Caco-2 (cell line): ENCODE data around the gene MLLT10. TPM values are rescaled to one million over a fixed set of nuclear protein-coding genes. Genes with fewer than 3 reads are reported as not detected.

Experiments
- BruUV-seq: library from RNA; stranded (reverse); fragments of 400-500 nt; replicated peaks from 2 replicates; lab custom pipeline; 2021; lab: Mats Ljungman, UMichigan
- CTCF ChIA-PET: fragments of 300-600 bp; sonication (Branson Sonifier 250); formaldehyde crosslinking; loops from one replicate; lab custom pipeline; 2022; ENCODE audit warnings: antibody characterized with exemption; lab: Charles Lee
- POLR2A ChIA-PET: fragments of 300-600 bp; sonication (Branson Sonifier 250); formaldehyde crosslinking; loops from one replicate; lab custom pipeline; 2022; ENCODE audit warnings: antibody characterized with exemption; lab: Charles Lee
- DNase-seq, 2 experiments: peaks; one replicate each; pipeline versions ENCODE4 v3.0.0 to v3.0.0-alpha.2; 2020 to 2022
- H3K27me3 ChIP-seq: replicated peaks from 2 replicates; pipeline ENCODE4 v1.6.0; 2011; ENCODE audit warnings: low read length; ENCODE audit not compliant: control insufficient read depth, insufficient read depth
- H3K36me3 ChIP-seq: 2 replicates; pipeline ENCODE4 v1.5.1; 2011; ENCODE audit warnings: low read length; ENCODE audit not compliant: control insufficient read depth, insufficient read depth
- H3K4me1 ChIP-seq: fragments of 250-450 bp; sonication (Bioruptor Pico); 2 replicates; pipeline ENCODE4 v1.5.1; 2020; ENCODE audit warnings: mild to moderate bottlenecking
- H3K4me3 ChIP-seq: 2 replicates; pipeline ENCODE4 v1.5.1; 2011; ENCODE audit warnings: low read depth, mild to moderate bottlenecking, control low read depth, low read length
- H3K9me3 ChIP-seq: fragments of 250-450 bp; sonication (Bioruptor Pico); 2 replicates; pipeline ENCODE4 v1.5.1; 2020; ENCODE audit warnings: mild to moderate bottlenecking, moderate library complexity
- H3K27ac Mint-ChIP-seq: one replicate; pipeline ENCODE4 v1.8.0; 2022; ENCODE audit warnings: mixed read lengths; ENCODE audit not compliant: unreplicated experiment
- H3K27me3 Mint-ChIP-seq: one replicate; pipeline ENCODE4 v1.8.0; 2022; ENCODE audit warnings: mixed read lengths; ENCODE audit not compliant: insufficient read depth, unreplicated experiment
- H3K36me3 Mint-ChIP-seq: one replicate; pipeline ENCODE4 v1.8.0; 2022; ENCODE audit warnings: mild to moderate bottlenecking, mixed read lengths; ENCODE audit not compliant: insufficient read depth, unreplicated experiment
- H3K4me1 Mint-ChIP-seq: one replicate; pipeline ENCODE4 v1.8.0; 2022; ENCODE audit warnings: low read depth, mixed read lengths; ENCODE audit not compliant: unreplicated experiment
- H3K4me3 Mint-ChIP-seq: one replicate; pipeline ENCODE4 v1.8.0; 2022; ENCODE audit warnings: mild to moderate bottlenecking, moderate library complexity, mixed read lengths; ENCODE audit not compliant: unreplicated experiment
- H3K9me3 Mint-ChIP-seq: one replicate; pipeline ENCODE4 v1.8.0; 2022; ENCODE audit warnings: mixed read lengths; ENCODE audit not compliant: unreplicated experiment
- intact Hi-C: fragments of 100-400 bp; cut with micrococcal nuclease; formaldehyde crosslinking; loops from one replicate; pipeline ENCODE4 v1.10.0; 2022; ENCODE audit not compliant: unreplicated experiment
- total RNA-seq: library from RNA; stranded (reverse); gene quantifications from 2 replicates; pipeline ENCODE4 v1.2.3, GENCODE V29; 2022
- TF ChIP-seq, protein P1 (sequence below), 2 experiments: fragments of 200-600 bp in 1 of 2; IDR thresholded peaks; 1 replicate in 1 of 2; 2 replicates in 1 of 2; pipeline versions ENCODE4 v1.5.1 to v1.8.0; 2011 to 2022; ENCODE audit warnings: antibody characterized with exemption in 1 of 2, control low read depth in 1 of 2, inconsistent platforms in 1 of 2, low read depth in 1 of 2, low read length in 1 of 2, mild to moderate bottlenecking in 1 of 2, moderate library complexity in 1 of 2; ENCODE audit not compliant: insufficient read depth in 1 of 2, severe bottlenecking in 1 of 2, unreplicated experiment in 1 of 2

The MLLT10 gene
- total RNA-seq, 1 experiment from 2014 or later, result 84.3 TPM

DNA sequence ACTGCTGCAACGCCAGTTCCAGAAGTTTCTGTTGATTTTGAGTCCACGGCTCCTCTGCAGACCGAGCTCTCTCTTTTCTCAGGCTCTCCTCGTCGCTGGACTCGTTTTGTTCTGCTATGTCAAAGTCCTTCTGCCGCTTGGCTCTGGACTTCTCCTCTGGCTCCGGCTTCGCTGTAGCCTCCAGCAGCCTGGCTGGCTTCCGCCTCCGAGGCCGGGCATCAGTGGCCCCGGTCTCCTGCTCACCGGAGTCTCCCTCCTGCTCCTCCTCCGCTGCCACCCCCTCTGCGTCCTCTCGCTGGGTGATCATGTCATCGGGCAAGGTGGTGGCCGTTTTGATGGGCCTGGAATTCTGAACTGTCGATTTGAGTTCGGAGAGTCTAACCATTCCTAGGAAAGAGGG lies 225.2 kb downstream of the MLLT10 start:
- no TSS peak for BruUV-seq
- H3K9me3 Mint-ChIP-seq, result no peaks in the 10 kb centered on the region
- DNase-seq, result no peak
- TF ChIP-seq, protein P1, sequence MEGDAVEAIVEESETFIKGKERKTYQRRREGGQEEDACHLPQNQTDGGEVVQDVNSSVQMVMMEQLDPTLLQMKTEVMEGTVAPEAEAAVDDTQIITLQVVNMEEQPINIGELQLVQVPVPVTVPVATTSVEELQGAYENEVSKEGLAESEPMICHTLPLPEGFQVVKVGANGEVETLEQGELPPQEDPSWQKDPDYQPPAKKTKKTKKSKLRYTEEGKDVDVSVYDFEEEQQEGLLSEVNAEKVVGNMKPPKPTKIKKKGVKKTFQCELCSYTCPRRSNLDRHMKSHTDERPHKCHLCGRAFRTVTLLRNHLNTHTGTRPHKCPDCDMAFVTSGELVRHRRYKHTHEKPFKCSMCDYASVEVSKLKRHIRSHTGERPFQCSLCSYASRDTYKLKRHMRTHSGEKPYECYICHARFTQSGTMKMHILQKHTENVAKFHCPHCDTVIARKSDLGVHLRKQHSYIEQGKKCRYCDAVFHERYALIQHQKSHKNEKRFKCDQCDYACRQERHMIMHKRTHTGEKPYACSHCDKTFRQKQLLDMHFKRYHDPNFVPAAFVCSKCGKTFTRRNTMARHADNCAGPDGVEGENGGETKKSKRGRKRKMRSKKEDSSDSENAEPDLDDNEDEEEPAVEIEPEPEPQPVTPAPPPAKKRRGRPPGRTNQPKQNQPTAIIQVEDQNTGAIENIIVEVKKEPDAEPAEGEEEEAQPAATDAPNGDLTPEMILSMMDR (IDR thresholded peaks at IDR 0.05; ENCODE audit: insufficient read depth in 1 of 2, low read depth in 1 of 2, low read length in 1 of 2, severe bottlenecking in 1 of 2, unreplicated experiment in 1 of 2), result no peak
- no peaks in the 10 kb centered on the region for H3K27me3 ChIP-seq
- H3K36me3 ChIP-seq, result no peaks in the 10 kb centered on the region
- no peaks in the 10 kb centered on the region for H3K27me3 Mint-ChIP-seq
- no peak overlapping the region for H3K27ac Mint-ChIP-seq
- H3K9me3 ChIP-seq, result no peaks in the 10 kb centered on the region
- no peaks in the 10 kb centered on the region for H3K4me1 Mint-ChIP-seq
- ChIA-PET CTCF (no interaction called here), POLR2A (no interaction called here)
- intact Hi-C loops, result no loop called here
- no peaks in the 10 kb centered on the region for H3K36me3 Mint-ChIP-seq
- H3K4me1 ChIP-seq, result 0 out of 2 replicates have a peak, but pooled peaks cover 1% of the 10 kb centered on the region
- H3K4me3 Mint-ChIP-seq, result no peak overlapping the region
- H3K4me3 ChIP-seq, result no peak overlapping the region

DNA sequence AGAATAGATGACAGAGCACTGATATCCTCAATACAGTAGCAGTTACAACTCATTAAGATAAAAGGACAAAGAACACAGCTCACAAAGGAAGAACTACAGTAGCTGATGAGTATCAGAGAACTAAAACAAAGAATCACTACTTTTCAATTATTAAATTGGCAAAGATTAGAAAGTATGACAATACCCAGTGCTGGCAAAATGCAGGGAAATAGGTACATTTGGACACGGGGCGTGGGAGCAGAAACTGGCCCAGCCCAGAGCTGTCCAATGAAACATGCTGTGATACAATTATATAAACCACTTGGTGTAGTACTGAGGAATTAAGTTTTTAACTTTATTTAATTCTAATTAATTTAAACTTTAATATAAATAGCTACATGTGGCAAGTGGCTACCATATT lies 226.3 kb downstream of the MLLT10 start:
- Mint-ChIP-seq H3K27ac (no peak overlapping the region), H3K4me3 (no peak overlapping the region), H3K9me3 (no peaks in the 10 kb centered on the region), H3K36me3 (no peaks in the 10 kb centered on the region), H3K4me1 (no peaks in the 10 kb centered on the region), H3K27me3 (no peaks in the 10 kb centered on the region)
- no peak for DNase-seq
- Histone ChIP-seq H3K27me3 (no peaks in the 10 kb centered on the region), H3K36me3 (no peaks in the 10 kb centered on the region), H3K4me3 (no peak overlapping the region), H3K9me3 (no peaks in the 10 kb centered on the region), H3K4me1 (0 out of 2 replicates have a peak, but pooled peaks cover 4% of the 10 kb centered on the region)
- ChIA-PET POLR2A (no interaction called here), CTCF (no interaction called here)
- BruUV-seq, result no TSS peak
- intact Hi-C loops, result no loop called here
- TF ChIP-seq, protein P1 (IDR thresholded peaks at IDR 0.05; ENCODE audit: insufficient read depth in 1 of 2, low read depth in 1 of 2, low read length in 1 of 2, severe bottlenecking in 1 of 2, unreplicated experiment in 1 of 2), result no peak

DNA sequence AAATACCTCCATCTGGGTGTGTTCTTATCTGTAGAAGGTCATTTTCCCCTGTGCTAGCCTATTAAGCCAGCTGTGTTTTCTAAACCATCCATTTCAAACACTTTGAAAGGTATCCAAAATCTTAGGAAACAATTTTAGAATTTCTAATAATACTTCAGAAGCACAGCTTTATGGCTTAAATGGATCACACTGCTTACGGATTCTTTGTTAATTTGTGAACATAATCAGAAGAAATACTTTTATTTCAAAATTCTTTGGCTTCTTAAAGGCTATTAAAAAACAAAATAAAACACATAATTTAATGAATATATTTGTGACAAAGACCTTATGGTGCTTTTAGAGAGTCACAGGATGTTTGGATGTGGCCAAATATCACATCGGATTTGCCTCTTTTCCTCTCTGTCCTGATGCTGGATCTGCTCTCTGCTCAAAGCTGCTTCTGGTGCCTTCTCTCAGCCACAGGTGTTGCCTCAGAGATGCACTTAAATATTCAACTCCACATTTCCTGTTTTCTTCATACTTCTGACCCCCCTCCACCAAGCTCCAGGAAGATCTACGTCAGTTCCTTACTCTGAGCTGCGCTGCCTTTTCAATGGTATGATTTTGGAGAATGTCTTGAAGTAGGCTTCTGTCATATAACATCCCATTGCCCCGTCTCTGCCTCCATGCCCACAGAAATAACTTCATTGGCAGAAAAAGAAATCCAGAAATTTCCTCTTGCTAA lies 230.6 kb downstream of the MLLT10 start:
- intact Hi-C loops, result no loop called here
- Histone ChIP-seq H3K9me3 (no peaks in the 10 kb centered on the region), H3K36me3 (no peaks in the 10 kb centered on the region), H3K4me3 (no peak overlapping the region), H3K27me3 (no peaks in the 10 kb centered on the region), H3K4me1 (0 out of 2 replicates have a peak, but pooled peaks cover 4% of the 10 kb centered on the region)
- Mint-ChIP-seq H3K27ac (no peak overlapping the region), H3K9me3 (no peaks in the 10 kb centered on the region), H3K4me1 (no peaks in the 10 kb centered on the region), H3K36me3 (no peaks in the 10 kb centered on the region), H3K4me3 (no peak overlapping the region), H3K27me3 (no peaks in the 10 kb centered on the region)
- DNase-seq, result no peak
- ChIA-PET POLR2A (interaction anchor here (0.6 kb wide), 1 partner anchor 217 kb away, joined by 7 read pairs; no protein-coding TSS in a partner anchor), CTCF (no interaction called here)
- TF ChIP-seq, protein P1 (IDR thresholded peaks at IDR 0.05; ENCODE audit: insufficient read depth in 1 of 2, low read depth in 1 of 2, low read length in 1 of 2, severe bottlenecking in 1 of 2, unreplicated experiment in 1 of 2), result no peak
- BruUV-seq, result no TSS peak
